ENCODE measurements around the gene PFKFB2.

GRCh38 chr1:207009182-207009850 lies 43.8 kb upstream of the PFKFB2 start:
- TF ChIP-seq POLR2A (IDR thresholded peaks at IDR 0.05; ENCODE audit: low read length) (no peak), GATA1 (IDR thresholded peaks at IDR 0.05; ENCODE audit: low read depth, low read length) (no peak)

Data from erythroblast (primary cell).